ENCODE measurements around the gene GABRG3. TPM values are rescaled to one million over a fixed set of nuclear protein-coding genes. Genes with fewer than 3 reads are reported as not detected.
"Not testable (repeated sequence)": the region's sequence is repeated elsewhere in the genome, so short reads cannot be mapped to it uniquely, and the experiment has no call there.

The GABRG3 gene
- total RNA-seq, 4 donors from 2014 or later = 0.67 to 3.0 TPM; not detected in 2

DNA sequence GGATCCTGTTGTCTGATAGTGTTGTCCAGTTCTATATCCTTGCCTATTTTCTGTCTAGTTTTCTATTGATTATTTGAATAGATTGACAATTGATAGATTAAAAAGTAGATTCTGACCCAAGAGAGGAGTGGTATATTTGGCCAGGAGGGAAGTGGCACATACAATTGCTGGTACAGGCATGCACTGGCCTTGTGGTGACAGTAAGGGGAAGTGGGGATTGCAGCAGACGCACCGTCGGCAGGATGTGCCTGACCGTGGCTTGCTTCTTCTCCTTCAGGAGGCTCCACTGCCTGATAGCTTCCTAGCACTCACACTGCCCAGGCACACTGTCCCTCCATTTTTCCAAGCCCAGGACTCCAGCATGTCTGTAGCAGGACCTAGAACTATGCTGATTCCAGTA lies 10.5 kb downstream of the GABRG3 start:
- 78 to 96% methylated on average over 4 of the region's 4 CpGs for WGBS, 2 donors
- H3K4me3 ChIP-seq (replicated peaks in 1 of 3) = no peak overlapping the region
- TF ChIP-seq CTCF (IDR thresholded peaks at IDR 0.05) (no peak), POLR2A (IDR thresholded peaks at IDR 0.05) (no peak)
- no peak overlapping the region for H3K27ac ChIP-seq
- no peaks in the 10 kb centered on the region for H3K36me3 ChIP-seq
- H3K9me3 ChIP-seq = no peaks in the 10 kb centered on the region
- no peak for DNase-seq
- intact Hi-C loops (cut with DNase I) = no loop called here
- H3K4me1 ChIP-seq = no peaks in the 10 kb centered on the region
- H3K27me3 ChIP-seq = no peaks in the 10 kb centered on the region

- Histone ChIP-seq H3K4me1 (no peaks in the 10 kb centered on the region), H3K27me3 (no peaks in the 10 kb centered on the region), H3K27ac (no peak overlapping the region), H3K9me3 (no peaks in the 10 kb centered on the region), H3K36me3 (no peaks in the 10 kb centered on the region), H3K4me3 (replicated peaks in 1 of 3) (no peak overlapping the region)
- 87% methylated on average over 8 of the region's 8 CpGs for WGBS, 2 donors
- intact Hi-C loops (cut with DNase I) = no loop called here
- DNase-seq = no peak
- TF ChIP-seq CTCF (IDR thresholded peaks at IDR 0.05) (no peak), POLR2A (IDR thresholded peaks at IDR 0.05) (no peak)
Measured at GRCh38 chr15:26983822-26984221, 12.8 kb downstream of the GABRG3 start.

DNA sequence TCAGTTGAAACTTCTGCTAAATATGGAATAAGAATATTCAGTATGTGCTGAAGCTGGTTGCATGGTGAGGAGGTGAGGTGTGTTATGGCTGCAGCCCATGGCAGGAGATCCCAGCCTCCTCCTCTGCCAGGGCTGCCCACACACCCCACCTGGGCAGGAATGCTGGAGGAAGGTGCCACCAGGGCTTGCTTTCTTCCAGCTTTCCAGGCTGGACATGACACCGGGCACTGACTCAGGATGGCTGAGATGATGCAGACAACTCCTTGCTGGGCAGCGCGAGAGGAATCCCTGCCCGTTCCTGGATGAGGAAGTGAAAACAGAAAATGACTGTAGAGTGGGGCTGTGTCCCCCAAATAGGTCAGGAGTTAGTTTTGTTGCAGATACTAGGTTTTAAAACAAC lies 14.1 kb downstream of the GABRG3 start:
- no peak overlapping the region for H3K4me3 ChIP-seq (replicated peaks in 1 of 3)
- H3K4me1 ChIP-seq = no peaks in the 10 kb centered on the region
- intact Hi-C loops (cut with DNase I) = no loop called here
- H3K27me3 ChIP-seq = no peaks in the 10 kb centered on the region
- no peak for DNase-seq
- 92 to 95% methylated on average over 4 of the region's 4 CpGs for WGBS, 2 donors
- TF ChIP-seq POLR2A (IDR thresholded peaks at IDR 0.05) = no peak
- TF ChIP-seq CTCF (IDR thresholded peaks at IDR 0.05) = no peak
- no peaks in the 10 kb centered on the region for H3K36me3 ChIP-seq
- H3K9me3 ChIP-seq = no peaks in the 10 kb centered on the region
- H3K27ac ChIP-seq = no peak overlapping the region

GRCh38 chr15:26996250-26996649 lies 25.3 kb downstream of the GABRG3 start:
- Histone ChIP-seq H3K4me1 (no peaks in the 10 kb centered on the region), H3K36me3 (no peaks in the 10 kb centered on the region), H3K4me3 (replicated peaks in 1 of 3) (no peak overlapping the region), H3K9me3 (no peaks in the 10 kb centered on the region), H3K27me3 (no peaks in the 10 kb centered on the region), H3K27ac (no peak overlapping the region)
- DNase-seq = no peak
- intact Hi-C loops (cut with DNase I) = no loop called here
- 93 to 94% methylated on average over 2 of the region's 2 CpGs for WGBS, 2 donors
- no peak for TF ChIP-seq CTCF (IDR thresholded peaks at IDR 0.05)

DNA sequence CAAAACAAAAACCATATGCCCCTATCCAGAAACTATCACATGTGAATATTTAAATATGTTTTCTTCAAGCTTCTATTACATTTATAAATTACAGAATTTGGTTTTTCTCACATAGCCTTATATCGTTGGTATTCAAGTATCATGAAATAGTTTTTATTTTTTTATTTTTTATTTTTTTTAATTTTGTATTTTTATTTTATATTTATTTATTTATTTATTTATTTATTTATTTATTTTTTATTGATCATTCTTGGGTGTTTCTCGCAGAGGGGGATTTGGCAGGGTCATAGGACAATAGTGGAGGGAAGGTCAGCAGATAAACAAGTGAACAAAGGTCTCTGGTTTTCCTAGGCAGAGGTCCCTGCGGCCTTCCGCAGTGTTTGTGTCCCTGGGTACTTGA lies 32.0 kb downstream of the GABRG3 start:
- H3K4me3 ChIP-seq (replicated peaks in 1 of 3); H3K36me3 ChIP-seq; H3K27me3 ChIP-seq; H3K27ac ChIP-seq; intact Hi-C loops (cut with DNase I); H3K9me3 ChIP-seq; DNase-seq; H3K4me1 ChIP-seq: not testable (repeated sequence)
- WGBS, 2 donors = 80 to 85% methylated on average over 2 to 4 of the region's 4 CpGs

DNA sequence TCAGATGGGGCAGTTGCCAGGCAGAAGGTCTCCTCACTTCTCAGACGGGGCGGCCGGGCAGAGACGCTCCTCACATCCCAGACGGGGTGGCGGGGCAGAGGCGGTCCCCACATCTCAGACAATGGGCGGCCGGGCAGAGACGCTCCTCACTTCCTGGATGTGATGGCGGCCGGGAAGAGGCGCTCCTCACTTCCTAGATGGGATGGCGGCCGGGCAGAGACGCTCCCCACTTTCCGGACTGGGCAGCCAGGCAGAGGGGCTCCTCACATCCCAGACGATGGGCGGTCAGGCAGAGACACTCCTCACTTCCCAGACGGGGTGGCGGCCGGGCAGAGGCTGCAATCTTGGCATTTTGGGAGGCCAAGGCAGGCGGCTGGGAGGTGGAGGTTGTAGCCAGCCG lies 33.2 kb downstream of the GABRG3 start:
- intact Hi-C loops (cut with DNase I); DNase-seq; H3K9me3 ChIP-seq; H3K27me3 ChIP-seq; H3K36me3 ChIP-seq; H3K4me1 ChIP-seq; H3K27ac ChIP-seq; H3K4me3 ChIP-seq (replicated peaks in 1 of 3): not testable (repeated sequence)
- 96 to 97% methylated on average over 19 to 24 of the region's 24 CpGs for WGBS, 2 donors
